CD14-positive monocyte (primary cell): ENCODE results near the gene HADHA. TPM values are rescaled to one million over a fixed set of nuclear protein-coding genes. Genes with fewer than 3 reads are reported as not detected.

Source experiments
- DNase-seq, 3 donors: peaks; one replicate each; pipeline ENCODE4 v3.0.0-alpha.2; 2011 to 2022
- H2AFZ ChIP-seq: 2 replicates; pipeline ENCODE4 v1.6.0; 2012; ENCODE audit warnings: mild to moderate bottlenecking, low read depth, low read length, inconsistent platforms; ENCODE audit not compliant: insufficient read depth, poor library complexity, severe bottlenecking
- H3K27ac ChIP-seq, 2 donors: 1 replicate in 1 of 2; 2 replicates in 1 of 2; pipeline ENCODE4 v1.5.1; 2012 to 2013; ENCODE audit warnings: low read length in 2 of 2, control low read depth in 1 of 2, inconsistent platforms in 1 of 2, low read depth in 1 of 2, mild to moderate bottlenecking in 1 of 2
- H3K27me3 ChIP-seq, 2 donors: one replicate each; pipeline versions ENCODE4 v1.6.0 to v1.6.1; 2011 to 2013; ENCODE audit warnings: low read length in 2 of 2; ENCODE audit not compliant: control insufficient read depth in 2 of 2, insufficient read depth in 2 of 2
- H3K36me3 ChIP-seq, 2 donors: replicated peaks in 1 of 2; 1 replicate in 1 of 2; 2 replicates in 1 of 2; pipeline versions ENCODE4 v1.5.1 to v1.6.1; 2012 to 2013; ENCODE audit warnings: low read length in 2 of 2, control low read depth in 1 of 2, inconsistent platforms in 1 of 2, mild to moderate bottlenecking in 1 of 2; ENCODE audit not compliant: insufficient read depth in 2 of 2, control insufficient read depth in 1 of 2
- H3K4me1 ChIP-seq, 2 donors: 1 replicate in 1 of 2; 2 replicates in 1 of 2; pipeline versions ENCODE4 v1.5.1 to v1.6.1; 2012 to 2013; ENCODE audit warnings: low read length in 2 of 2, control low read depth in 1 of 2, inconsistent platforms in 1 of 2, mild to moderate bottlenecking in 1 of 2, moderate library complexity in 1 of 2; ENCODE audit not compliant: insufficient read depth in 2 of 2, control insufficient read depth in 1 of 2
- H3K4me2 ChIP-seq: replicated peaks from 2 replicates; pipeline ENCODE3; 2012; ENCODE audit warnings: low read length, moderate library complexity, mild to moderate bottlenecking; ENCODE audit not compliant: poor library complexity, severe bottlenecking; ENCODE audit errors: extremely low read depth
- H3K4me3 ChIP-seq, 3 experiments: fragments of 200-600 bp in 1 of 3; sonication (generic) in 1 of 3; replicated peaks in 1 of 3; 1 replicate in 2 of 3; 2 replicates in 1 of 3; pipeline ENCODE4 v1.5.1; 2011 to 2013; ENCODE audit warnings: low read length in 3 of 3, mild to moderate bottlenecking in 3 of 3, control low read depth in 2 of 3, low read depth in 2 of 3, inconsistent platforms in 1 of 3, moderate library complexity in 1 of 3
- H3K79me2 ChIP-seq: 2 replicates; pipeline ENCODE4 v1.6.0; 2012; ENCODE audit warnings: mild to moderate bottlenecking, control low read depth, inconsistent platforms, low read length, moderate library complexity; ENCODE audit not compliant: insufficient read depth
- H3K9ac ChIP-seq: 2 replicates; pipeline ENCODE4 v1.6.0; 2017; ENCODE audit warnings: low read length, mild to moderate bottlenecking; ENCODE audit not compliant: insufficient read depth, poor library complexity, severe bottlenecking
- H3K9me3 ChIP-seq, 2 donors: replicated peaks in 1 of 2; 1 replicate in 1 of 2; 2 replicates in 1 of 2; pipeline versions ENCODE4 v1.5.1 to v1.6.1; 2012 to 2013; ENCODE audit warnings: low read length in 2 of 2, control low read depth in 1 of 2; ENCODE audit not compliant: control insufficient read depth in 1 of 2, insufficient read depth in 1 of 2
- H4K20me1 ChIP-seq: 2 replicates; pipeline ENCODE4 v1.6.0; 2012; ENCODE audit warnings: mild to moderate bottlenecking, low read length, control low read depth, moderate library complexity; ENCODE audit not compliant: insufficient read depth
- H3K27ac Mint-ChIP-seq, 7 donors: one replicate each; pipeline ENCODE4 v1.8.0; 2020; ENCODE audit warnings: mild to moderate bottlenecking in 7 of 7, mixed read lengths in 7 of 7, moderate library complexity in 6 of 7, inconsistent platforms in 2 of 7
- H3K27me3 Mint-ChIP-seq, 3 donors: one replicate each; pipeline ENCODE4 v1.8.0; 2021 to 2022; ENCODE audit warnings: low read depth in 3 of 3, mild to moderate bottlenecking in 3 of 3, mixed read lengths in 3 of 3, moderate library complexity in 3 of 3, inconsistent platforms in 1 of 3
- H3K36me3 Mint-ChIP-seq, 2 donors: one replicate each; pipeline ENCODE4 v1.8.0; 2020; ENCODE audit warnings: mixed read lengths in 2 of 2, inconsistent platforms in 1 of 2, mild to moderate bottlenecking in 1 of 2
- H3K4me1 Mint-ChIP-seq: one replicate; pipeline ENCODE4 v1.8.0; 2020; ENCODE audit warnings: mild to moderate bottlenecking, mixed read lengths
- H3K4me3 Mint-ChIP-seq, 2 donors: one replicate each; pipeline ENCODE4 v1.8.0; 2020; ENCODE audit warnings: mild to moderate bottlenecking in 2 of 2, mixed read lengths in 2 of 2, moderate library complexity in 1 of 2
- H3K9me3 Mint-ChIP-seq, 7 donors: one replicate each; pipeline ENCODE4 v1.8.0; 2020 to 2022; ENCODE audit warnings: mixed read lengths in 7 of 7, mild to moderate bottlenecking in 6 of 7, moderate library complexity in 6 of 7, inconsistent platforms in 2 of 7
- CTCF ChIP-seq: fragments of 200-600 bp; IDR thresholded peaks from one replicate; pipeline ENCODE4 v1.8.0; 2022; ENCODE audit warnings: antibody characterized with exemption, mild to moderate bottlenecking
- WGBS: methylation state at CpG from one replicate; pipeline ENCODE4 v1.1.5; 2013; ENCODE audit warnings: missing lambda C conversion rate; ENCODE audit not compliant: insufficient coverage; 5-methylcytosine and 5-hydroxymethylcytosine counted together
- intact Hi-C, 2 donors: fragments of 100-400 bp; cut with micrococcal nuclease; formaldehyde crosslinking; loops; one replicate each; pipeline versions ENCODE4 v1.15.0 to v1.15.1; 2023
- polyA plus RNA-seq, 3 donors: library from polyadenylated mRNA; depleted of rRNA in 1 of 3; unstranded in 2 of 3; stranded (reverse) in 1 of 3; fragments of 300-500 nt in 2 of 3; fragments of >200 nt in 1 of 3; fragmentation: Illumina TruSeq in 2 of 3; gene quantifications; 1 replicate in 2 of 3; 2 replicates in 1 of 3; pipeline ENCODE4 v1.2.3, GENCODE V29; 2012 to 2021

The HADHA gene
- polyA plus RNA-seq, 3 donors = 60.2 to 187 (median 155) TPM

DNA sequence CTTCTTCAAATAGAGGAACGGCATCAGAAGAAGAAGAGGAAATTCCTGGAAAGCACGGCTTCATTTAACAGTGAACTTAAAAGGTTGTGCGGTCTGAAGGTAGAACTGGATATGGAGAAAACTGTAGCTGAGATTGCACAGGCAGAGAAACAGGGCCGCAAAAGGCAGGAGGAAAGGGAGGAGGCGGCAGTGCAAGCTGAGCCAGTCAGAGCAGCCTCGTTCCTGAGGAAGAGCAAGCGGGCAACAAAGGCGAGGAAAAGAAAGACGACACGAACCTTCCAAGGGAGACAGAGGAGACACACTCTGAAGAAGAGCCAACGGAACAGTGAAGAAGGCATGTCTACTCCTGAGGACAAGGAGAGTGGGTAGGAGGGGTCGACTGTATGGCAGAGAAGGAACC lies 94.2 kb downstream of the HADHA start:
- TF ChIP-seq CTCF = no peak
- 81% methylated on average over 10 of the region's 12 CpGs for WGBS
- Mint-ChIP-seq H3K4me3 (no peak overlapping the region), H3K36me3 (no peaks in the 10 kb centered on the region), H3K27ac (no peak overlapping the region), H3K4me1 (no peaks in the 10 kb centered on the region), H3K27me3 (peaks cover 10 to 18% (median 12%) of the 10 kb centered on the region in 3 donors), H3K9me3 (peaks cover 0 to 13% (median 6%) of the 10 kb centered on the region in 7 donors)
- H3K79me2 ChIP-seq = no peaks in the 10 kb centered on the region
- no peak overlapping the region for H2AFZ ChIP-seq
- intact Hi-C loops = no loop called here
- DNase-seq = no peak
- no peak overlapping the region for H3K27ac ChIP-seq
- no peaks in the 10 kb centered on the region for H3K36me3 ChIP-seq
- H3K9me3 ChIP-seq = no peaks in the 10 kb centered on the region
- no peaks in the 10 kb centered on the region for H3K27me3 ChIP-seq
- no peak overlapping the region for H3K4me3 ChIP-seq
- H3K4me1 ChIP-seq = no peaks in the 10 kb centered on the region
- H3K4me2 ChIP-seq = no peak overlapping the region
- H3K9ac ChIP-seq = no peak overlapping the region
- no peaks in the 10 kb centered on the region for H4K20me1 ChIP-seq

GRCh38 chr2:26148501-26148900 lies 95.9 kb downstream of the HADHA start:
- no peak overlapping the region for H3K9ac ChIP-seq
- H3K27me3 Mint-ChIP-seq = peaks cover 8 to 17% (median 12%) of the 10 kb centered on the region in 3 donors
- H3K4me1 ChIP-seq = peaks cover 12 to 15% of the 10 kb centered on the region in 2 donors
- H2AFZ ChIP-seq = no peak overlapping the region
- H3K36me3 Mint-ChIP-seq = no peaks in the 10 kb centered on the region
- H3K27ac Mint-ChIP-seq = no peak overlapping the region
- H3K79me2 ChIP-seq = no peaks in the 10 kb centered on the region
- no peaks in the 10 kb centered on the region for H4K20me1 ChIP-seq
- H3K9me3 Mint-ChIP-seq = peaks cover 0 to 7% (median 3%) of the 10 kb centered on the region in 7 donors
- intact Hi-C loops = no loop called here
- TF ChIP-seq CTCF = no peak
- no peak overlapping the region for H3K4me3 ChIP-seq
- peaks cover 16% of the 10 kb centered on the region for H3K4me1 Mint-ChIP-seq
- no peak overlapping the region for H3K4me2 ChIP-seq
- H3K9me3 ChIP-seq = no peaks in the 10 kb centered on the region
- no peaks in the 10 kb centered on the region for H3K27me3 ChIP-seq
- no peak overlapping the region for H3K27ac ChIP-seq
- 100% methylated on average over 1 of the region's 2 CpGs for WGBS
- H3K4me3 Mint-ChIP-seq = no peak overlapping the region
- no peak for DNase-seq
- H3K36me3 ChIP-seq = no peaks in the 10 kb centered on the region
